ENCODE measurements around the gene UNC5B.

- no peak for TF ChIP-seq CTCF (IDR thresholded peaks at IDR 0.05)
- no peak for TF ChIP-seq POLR2A (IDR thresholded peaks at IDR 0.05)
Observed at GRCh38 chr10:71234970-71235685, 22.8 kb downstream of the UNC5B start.

Measured in thyroid gland (tissue), 4 donors.